Esophagus squamous epithelium (tissue), 5 donors: ENCODE measurements around the gene MAD1L1. TPM values are rescaled to one million over a fixed set of nuclear protein-coding genes. Genes with fewer than 3 reads are reported as not detected.

Source experiments
- DNase-seq: peaks from one replicate; lab custom pipeline; 2025; lab: John Stamatoyannopoulos, UW
- H3K27ac ChIP-seq, 4 donors: fragments of 200-600 bp; sonication (generic); one replicate each; pipeline ENCODE4 v1.5.1; 2016 to 2019; ENCODE audit warnings: mild to moderate bottlenecking in 1 of 4
- H3K27me3 ChIP-seq, 4 donors: fragments of 200-600 bp; sonication (generic); 1 replicate in 3 of 4; 2 replicates in 1 of 4; pipeline versions ENCODE4 v1.5.1 to v1.6.0; 2017 to 2021; ENCODE audit warnings: antibody characterized with exemption in 1 of 4
- H3K36me3 ChIP-seq, 3 donors: fragments of 200-600 bp; sonication (generic); one replicate each; pipeline ENCODE4 v1.5.1; 2016 to 2019
- H3K4me1 ChIP-seq, 3 donors: fragments of 200-600 bp; sonication (generic); one replicate each; pipeline ENCODE4 v1.5.1; 2017 to 2019
- H3K4me3 ChIP-seq, 4 donors: fragments of 200-600 bp; sonication (generic); 1 replicate in 3 of 4; 2 replicates in 1 of 4; pipeline ENCODE4 v1.5.1; 2016 to 2019; ENCODE audit warnings: mild to moderate bottlenecking in 2 of 4, moderate library complexity in 1 of 4
- H3K9me3 ChIP-seq, 3 donors: fragments of 200-600 bp; sonication (generic); one replicate each; pipeline ENCODE4 v1.5.1; 2016 to 2019
- POLR2A ChIP-seq, 4 donors: fragments of 450-650 bp; IDR thresholded peaks; one replicate each; pipeline ENCODE4 v1.6.1; 2017; ENCODE audit warnings: antibody characterized with exemption in 4 of 4, mild to moderate bottlenecking in 4 of 4, moderate library complexity in 3 of 4
- WGBS, 2 donors: methylation state at CpG; one replicate each; pipeline ENCODE4 v1.1.5; 2018; 5-methylcytosine and 5-hydroxymethylcytosine counted together
- intact Hi-C: fragments of 100-400 bp; cut with DNase I; formaldehyde crosslinking; loops from one replicate; pipeline ENCODE4 v1.15.0; 2022
- total RNA-seq, 4 donors: library from RNA; depleted of rRNA; stranded (reverse); fragments of >200 nt; gene quantifications; one replicate each; pipeline ENCODE4 v1.1.0, GENCODE V29; 2016
- TF ChIP-seq, protein P1 (sequence below), 6 experiments: fragments of 450-650 bp in 4 of 6; fragments of 200-600 bp in 2 of 6; sonication (generic) in 2 of 6; IDR thresholded peaks; one replicate each; pipeline ENCODE4 v1.5.1; 2016 to 2019; ENCODE audit warnings: antibody characterized with exemption in 6 of 6, mild to moderate bottlenecking in 4 of 6, moderate library complexity in 4 of 6
- donor health status: DM: yes; HTN: yes; CAD: no.

The MAD1L1 gene
- total RNA-seq, 4 donors from 2014 or later, result 16.6 to 40.4 (median 30.2) TPM

DNA sequence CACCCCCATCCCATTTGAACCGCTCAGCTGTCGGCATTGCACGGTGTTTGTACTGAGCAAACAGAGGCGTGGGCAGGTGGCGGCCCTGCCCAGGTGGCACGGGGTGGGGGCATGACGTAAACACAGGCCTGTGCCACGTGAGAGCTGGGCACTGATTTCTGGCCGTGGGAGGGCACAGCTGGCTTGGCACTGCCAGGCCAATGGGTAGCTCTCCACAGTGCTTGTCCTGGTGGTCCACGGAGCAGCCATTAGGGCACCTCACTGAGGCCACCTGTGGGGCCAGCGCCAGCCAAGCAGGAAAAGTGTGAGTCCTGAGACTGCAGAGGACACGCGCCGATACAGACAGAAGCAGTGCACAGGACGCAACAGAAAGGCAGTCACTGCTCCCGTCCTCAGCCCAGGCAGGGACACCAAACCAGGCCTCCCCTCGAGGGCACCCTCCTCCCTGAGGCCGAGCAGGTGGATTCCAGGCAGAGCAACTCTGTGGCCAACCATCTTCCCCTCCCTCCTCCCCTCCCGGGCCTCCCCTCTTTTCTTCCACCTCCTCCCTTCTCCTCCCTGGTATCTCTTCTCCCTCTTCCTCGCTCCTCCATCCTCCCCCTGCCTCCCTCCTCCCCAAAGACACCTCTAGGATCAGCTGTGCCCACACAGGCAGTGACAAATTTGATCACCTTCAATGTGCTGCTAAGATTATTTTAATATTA, 303.9 kb downstream of the MAD1L1 start:
- intact Hi-C loops, result no loop called here
- 81 to 90% methylated on average over 6 of the region's 20 CpGs for WGBS, 2 donors
- Histone ChIP-seq H3K27me3 (no peaks in the 10 kb centered on the region), H3K9me3 (no peaks in the 10 kb centered on the region), H3K27ac (no peak overlapping the region), H3K4me3 (no peak overlapping the region), H3K36me3 (peaks cover 0 to 13% (median 0%) of the 10 kb centered on the region in 3 donors), H3K4me1 (no peaks in the 10 kb centered on the region)
- no peak for DNase-seq
- TF ChIP-seq POLR2A (IDR thresholded peaks at IDR 0.05), result no peak
- TF ChIP-seq, protein P1, sequence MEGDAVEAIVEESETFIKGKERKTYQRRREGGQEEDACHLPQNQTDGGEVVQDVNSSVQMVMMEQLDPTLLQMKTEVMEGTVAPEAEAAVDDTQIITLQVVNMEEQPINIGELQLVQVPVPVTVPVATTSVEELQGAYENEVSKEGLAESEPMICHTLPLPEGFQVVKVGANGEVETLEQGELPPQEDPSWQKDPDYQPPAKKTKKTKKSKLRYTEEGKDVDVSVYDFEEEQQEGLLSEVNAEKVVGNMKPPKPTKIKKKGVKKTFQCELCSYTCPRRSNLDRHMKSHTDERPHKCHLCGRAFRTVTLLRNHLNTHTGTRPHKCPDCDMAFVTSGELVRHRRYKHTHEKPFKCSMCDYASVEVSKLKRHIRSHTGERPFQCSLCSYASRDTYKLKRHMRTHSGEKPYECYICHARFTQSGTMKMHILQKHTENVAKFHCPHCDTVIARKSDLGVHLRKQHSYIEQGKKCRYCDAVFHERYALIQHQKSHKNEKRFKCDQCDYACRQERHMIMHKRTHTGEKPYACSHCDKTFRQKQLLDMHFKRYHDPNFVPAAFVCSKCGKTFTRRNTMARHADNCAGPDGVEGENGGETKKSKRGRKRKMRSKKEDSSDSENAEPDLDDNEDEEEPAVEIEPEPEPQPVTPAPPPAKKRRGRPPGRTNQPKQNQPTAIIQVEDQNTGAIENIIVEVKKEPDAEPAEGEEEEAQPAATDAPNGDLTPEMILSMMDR (IDR thresholded peaks at IDR 0.05), result no peak

DNA sequence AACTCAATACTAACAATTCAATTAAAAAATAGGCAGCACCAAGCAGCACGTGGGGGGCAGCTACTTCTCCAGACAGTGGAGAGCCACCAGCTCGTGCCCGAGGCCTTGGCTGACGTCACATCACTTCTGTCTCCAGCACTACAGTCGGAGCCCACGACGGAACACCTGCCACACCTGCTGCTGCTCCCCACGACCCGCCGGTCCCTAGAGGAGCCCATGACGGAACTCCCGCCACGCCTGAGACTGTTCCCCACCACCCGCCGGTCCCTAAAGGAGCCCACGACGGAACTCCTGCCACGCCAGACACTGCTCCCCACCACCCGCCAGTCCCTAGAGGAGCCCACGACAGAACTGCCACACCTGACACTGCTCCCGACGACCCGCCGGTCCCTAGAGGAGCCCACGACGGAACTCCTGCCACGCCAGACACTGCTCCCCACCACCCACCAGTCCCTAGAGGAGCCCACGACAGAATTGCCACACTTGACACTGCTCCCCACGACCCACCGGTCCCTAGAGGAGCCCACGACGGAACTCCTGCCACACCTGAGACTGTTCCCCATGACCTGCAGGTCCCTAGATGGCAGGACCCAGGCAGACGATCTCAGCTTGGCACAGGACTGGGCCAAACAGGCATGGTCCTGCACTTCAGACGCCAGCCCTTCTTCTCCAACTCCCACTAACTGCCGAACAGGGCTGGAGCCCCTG, 304.7 kb downstream of the MAD1L1 start:
- DNase-seq, result no peak
- H3K27ac ChIP-seq, result no peak overlapping the region
- H3K4me3 ChIP-seq, result no peak overlapping the region
- no peaks in the 10 kb centered on the region for H3K4me1 ChIP-seq
- intact Hi-C loops, result no loop called here
- WGBS, 2 donors, result 60 to 92% methylated on average over 3 to 19 of the region's 35 CpGs
- TF ChIP-seq, protein P1 (IDR thresholded peaks at IDR 0.05), result no peak
- TF ChIP-seq POLR2A (IDR thresholded peaks at IDR 0.05), result no peak
- peaks cover 0 to 13% (median 0%) of the 10 kb centered on the region in 3 donors for H3K36me3 ChIP-seq
- H3K9me3 ChIP-seq, result no peaks in the 10 kb centered on the region
- no peaks in the 10 kb centered on the region for H3K27me3 ChIP-seq

GRCh38 chr7:1926908-1927306, 305.8 kb downstream of the MAD1L1 start:
- 77 to 94% methylated on average over 5 of the region's 5 CpGs for WGBS, 2 donors
- DNase-seq, result no peak
- TF ChIP-seq, protein P1 (IDR thresholded peaks at IDR 0.05), result no peak
- TF ChIP-seq POLR2A (IDR thresholded peaks at IDR 0.05), result no peak
- H3K27ac ChIP-seq, result no peak overlapping the region
- H3K27me3 ChIP-seq, result no peaks in the 10 kb centered on the region
- H3K36me3 ChIP-seq, result peaks cover 0 to 4% (median 0%) of the 10 kb centered on the region in 3 donors
- no peak overlapping the region for H3K4me3 ChIP-seq
- H3K4me1 ChIP-seq, result peaks cover 0 to 3% (median 0%) of the 10 kb centered on the region in 3 donors
- no peaks in the 10 kb centered on the region for H3K9me3 ChIP-seq
- intact Hi-C loops, result no loop called here

DNA sequence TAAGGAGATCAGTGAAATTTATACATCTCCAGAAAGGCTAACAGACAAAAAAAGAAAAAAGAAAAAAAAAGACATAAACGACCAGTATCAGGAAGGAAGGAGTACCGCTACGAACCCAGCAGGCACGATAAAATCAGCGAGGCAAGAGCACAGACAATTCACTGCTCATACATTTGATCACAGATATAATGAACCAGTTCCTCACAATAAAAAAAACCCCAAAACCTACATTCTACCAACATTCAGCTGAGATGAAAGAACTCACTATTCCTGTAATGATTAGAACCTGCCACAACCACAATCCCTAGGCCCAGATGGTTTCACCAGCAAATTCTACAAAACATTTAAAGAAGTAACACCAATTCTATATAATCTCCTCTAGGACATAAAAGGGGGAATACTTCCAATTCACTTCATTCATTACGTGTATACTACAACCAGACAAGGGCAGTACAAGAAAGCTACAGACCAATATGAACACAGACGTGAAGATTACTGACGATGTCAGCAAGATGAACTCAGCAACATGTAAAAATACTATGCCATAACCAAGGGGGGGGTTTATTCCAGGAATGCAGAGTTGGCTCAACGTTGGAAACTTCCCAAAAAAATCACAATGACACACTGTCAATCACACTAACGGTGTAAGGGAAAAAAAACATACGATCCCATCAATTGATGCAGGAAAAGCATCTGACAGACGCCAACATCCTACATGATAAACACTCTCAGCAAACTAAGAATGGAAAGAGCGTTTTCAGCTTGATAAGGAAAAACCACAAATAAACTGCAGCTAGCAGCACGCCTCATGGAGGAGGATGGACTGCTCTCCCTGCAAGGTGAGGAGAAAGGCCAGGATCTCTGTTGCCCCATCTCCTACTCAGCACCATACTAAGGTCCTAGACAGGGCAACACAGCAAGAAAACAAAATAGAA, 306.5 kb downstream of the MAD1L1 start:
- no peaks in the 10 kb centered on the region for H3K27me3 ChIP-seq
- H3K4me1 ChIP-seq, result peaks cover 0 to 3% (median 0%) of the 10 kb centered on the region in 3 donors
- H3K4me3 ChIP-seq, result no peak overlapping the region
- no peaks in the 10 kb centered on the region for H3K9me3 ChIP-seq
- no peak overlapping the region for H3K27ac ChIP-seq
- DNase-seq, result no peak
- H3K36me3 ChIP-seq, result no peaks in the 10 kb centered on the region
- intact Hi-C loops, result no loop called here
- 63 to 69% methylated on average over 14 of the region's 14 CpGs for WGBS, 2 donors
- TF ChIP-seq POLR2A (IDR thresholded peaks at IDR 0.05), result no peak
- TF ChIP-seq, protein P1 (IDR thresholded peaks at IDR 0.05), result no peak
